ENCODE results near the gene CCDC68. TPM values are rescaled to one million over a fixed set of nuclear protein-coding genes. Genes with fewer than 3 reads are reported as not detected.

Gene CCDC68
- total RNA-seq, 4 donors from 2014 or later = 1.1 to 1.5 (median 1.3) TPM

DNA sequence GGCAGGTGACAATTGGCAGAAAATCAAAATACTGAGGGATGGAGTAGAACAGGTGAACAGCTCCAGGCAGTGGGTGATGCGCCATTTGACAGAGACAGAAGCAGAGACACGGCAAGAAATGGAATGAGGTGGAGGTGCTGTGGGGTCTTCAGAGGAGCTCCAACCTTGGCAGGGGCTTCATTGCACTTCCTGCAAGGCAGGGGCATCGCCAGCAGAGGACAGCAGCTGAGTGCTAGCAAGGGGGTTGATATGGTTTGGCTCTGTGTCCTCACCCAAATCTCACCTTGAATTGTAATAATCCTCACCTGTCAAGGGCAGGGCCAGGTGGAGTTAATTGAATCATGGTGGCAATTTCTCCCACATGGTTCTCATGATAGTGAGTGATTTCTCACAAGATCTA lies 42.8 kb downstream of the CCDC68 start:
- no peak for DNase-seq (ENCODE audit: low spot score in 2 of 2)
- 82 to 85% methylated on average over 3 of the region's 3 CpGs for WGBS, 2 donors
- no peak overlapping the region for H3K4me3 ChIP-seq (ENCODE audit: low read depth, poor library complexity, severe bottlenecking)
- TF ChIP-seq POLR2A (IDR thresholded peaks at IDR 0.05) = no peak
- TF ChIP-seq, protein P1, sequence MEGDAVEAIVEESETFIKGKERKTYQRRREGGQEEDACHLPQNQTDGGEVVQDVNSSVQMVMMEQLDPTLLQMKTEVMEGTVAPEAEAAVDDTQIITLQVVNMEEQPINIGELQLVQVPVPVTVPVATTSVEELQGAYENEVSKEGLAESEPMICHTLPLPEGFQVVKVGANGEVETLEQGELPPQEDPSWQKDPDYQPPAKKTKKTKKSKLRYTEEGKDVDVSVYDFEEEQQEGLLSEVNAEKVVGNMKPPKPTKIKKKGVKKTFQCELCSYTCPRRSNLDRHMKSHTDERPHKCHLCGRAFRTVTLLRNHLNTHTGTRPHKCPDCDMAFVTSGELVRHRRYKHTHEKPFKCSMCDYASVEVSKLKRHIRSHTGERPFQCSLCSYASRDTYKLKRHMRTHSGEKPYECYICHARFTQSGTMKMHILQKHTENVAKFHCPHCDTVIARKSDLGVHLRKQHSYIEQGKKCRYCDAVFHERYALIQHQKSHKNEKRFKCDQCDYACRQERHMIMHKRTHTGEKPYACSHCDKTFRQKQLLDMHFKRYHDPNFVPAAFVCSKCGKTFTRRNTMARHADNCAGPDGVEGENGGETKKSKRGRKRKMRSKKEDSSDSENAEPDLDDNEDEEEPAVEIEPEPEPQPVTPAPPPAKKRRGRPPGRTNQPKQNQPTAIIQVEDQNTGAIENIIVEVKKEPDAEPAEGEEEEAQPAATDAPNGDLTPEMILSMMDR (IDR thresholded peaks at IDR 0.05) = no peak
- intact Hi-C loops (cut with DNase I; ENCODE audit: low total_unique reads) = no loop called here

GRCh38 chr18:54914816-54915215 lies 44.4 kb downstream of the CCDC68 start:
- intact Hi-C loops (cut with DNase I; ENCODE audit: low total_unique reads) = no loop called here
- no peak overlapping the region for H3K4me3 ChIP-seq (ENCODE audit: low read depth, poor library complexity, severe bottlenecking)
- no peak for DNase-seq (ENCODE audit: low spot score in 2 of 2)
- WGBS, 2 donors = 90 to 95% methylated on average over 4 of the region's 4 CpGs
- TF ChIP-seq, protein P1 (IDR thresholded peaks at IDR 0.05) = no peak
- TF ChIP-seq POLR2A (IDR thresholded peaks at IDR 0.05) = no peak

DNA sequence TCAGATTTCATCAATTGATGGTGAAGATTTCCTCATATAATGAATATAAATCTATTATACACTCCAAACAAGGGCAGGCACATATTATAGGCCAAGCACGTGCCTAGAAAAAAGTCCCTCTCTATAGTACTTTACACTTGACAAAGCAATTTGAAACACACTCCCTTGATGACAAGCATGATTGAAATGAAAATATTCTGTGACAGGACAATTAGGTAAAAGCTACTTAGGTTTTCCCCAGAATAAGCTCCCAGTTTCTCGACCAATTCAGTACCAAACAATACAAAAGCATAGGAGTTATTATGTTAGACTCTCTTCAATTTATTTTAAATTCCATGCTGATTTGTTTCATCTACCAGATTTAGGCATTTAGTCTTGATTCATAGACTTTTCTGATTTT lies 47.7 kb downstream of the CCDC68 start:
- H3K4me3 ChIP-seq (ENCODE audit: low read depth, poor library complexity, severe bottlenecking) = no peak overlapping the region
- intact Hi-C loops (cut with DNase I; ENCODE audit: low total_unique reads) = no loop called here
- WGBS, 2 donors = 71 to 79% methylated on average over 2 of the region's 2 CpGs
- TF ChIP-seq, protein P1 (IDR thresholded peaks at IDR 0.05) = no peak
- no peak for TF ChIP-seq POLR2A (IDR thresholded peaks at IDR 0.05)
- DNase-seq (ENCODE audit: low spot score in 2 of 2) = no peak

- intact Hi-C loops (cut with DNase I; ENCODE audit: low total_unique reads) = no loop called here
- DNase-seq (ENCODE audit: low spot score in 2 of 2) = no peak
- no peak overlapping the region for H3K4me3 ChIP-seq (ENCODE audit: low read depth, poor library complexity, severe bottlenecking)
- 76 to 83% methylated on average over 4 of the region's 6 CpGs for WGBS, 2 donors
- TF ChIP-seq POLR2A (IDR thresholded peaks at IDR 0.05) = no peak
- TF ChIP-seq, protein P1 (IDR thresholded peaks at IDR 0.05) = no peak
Observed at GRCh38 chr18:54910161-54910919, 48.9 kb downstream of the CCDC68 start.

- TF ChIP-seq POLR2A (IDR thresholded peaks at IDR 0.05) = no peak
- TF ChIP-seq, protein P1 (IDR thresholded peaks at IDR 0.05) = no peak
- no peak overlapping the region for H3K4me3 ChIP-seq (ENCODE audit: low read depth, poor library complexity, severe bottlenecking)
- 87 to 89% methylated on average over 9 to 11 of the region's 11 CpGs for WGBS, 2 donors
- DNase-seq (ENCODE audit: low spot score in 2 of 2) = no peak
- intact Hi-C loops (cut with DNase I; ENCODE audit: low total_unique reads) = no loop called here
Observed at GRCh38 chr18:54909538-54909937, 49.7 kb downstream of the CCDC68 start.

All from lower leg skin (tissue), 4 donors.